GM18526 (cell line): ENCODE measurements around the gene STAC.

Source experiments
- POLR2A ChIP-seq: IDR thresholded peaks from 3 replicates; pipeline ENCODE4 v1.6.1; 2011; ENCODE audit not compliant: insufficient read length; ENCODE audit errors: extremely low read depth

The STAC gene

GRCh38 chr3:36446276-36446675, 66.0 kb downstream of the STAC start:
- TF ChIP-seq POLR2A: no peak

GRCh38 chr3:36447061-36447460, 66.8 kb downstream of the STAC start:
- TF ChIP-seq POLR2A: no peak

GRCh38 chr3:36451816-36452215, 71.5 kb downstream of the STAC start:
- no peak for TF ChIP-seq POLR2A

GRCh38 chr3:36455406-36455805, 75.1 kb downstream of the STAC start:
- no peak for TF ChIP-seq POLR2A

- no peak for TF ChIP-seq POLR2A
Observed at GRCh38 chr3:36456784-36457183, 76.5 kb downstream of the STAC start.

- TF ChIP-seq POLR2A: no peak
Observed at GRCh38 chr3:36457667-36458066, 77.4 kb downstream of the STAC start.

GRCh38 chr3:36459177-36459576, 78.9 kb downstream of the STAC start:
- no peak for TF ChIP-seq POLR2A

GRCh38 chr3:36461597-36461996, 81.3 kb downstream of the STAC start:
- TF ChIP-seq POLR2A: no peak

GRCh38 chr3:36475558-36475957, 95.3 kb downstream of the STAC start:
- no peak for TF ChIP-seq POLR2A

GRCh38 chr3:36476286-36476942, 96.1 kb downstream of the STAC start:
- no peak for TF ChIP-seq POLR2A

- no peak for TF ChIP-seq POLR2A
Observed at GRCh38 chr3:36477655-36478054, 97.4 kb downstream of the STAC start.

- no peak for TF ChIP-seq POLR2A
Observed at GRCh38 chr3:36480911-36481648, 100.8 kb downstream of the STAC start.

GRCh38 chr3:36482256-36482655, 102.0 kb downstream of the STAC start:
- no peak for TF ChIP-seq POLR2A

- TF ChIP-seq POLR2A: no peak
Observed at GRCh38 chr3:36482880-36483279, 102.6 kb downstream of the STAC start.

- no peak for TF ChIP-seq POLR2A
Observed at GRCh38 chr3:36483709-36484108, 103.4 kb downstream of the STAC start.

- no peak for TF ChIP-seq POLR2A
Observed at GRCh38 chr3:36484386-36484785, 104.1 kb downstream of the STAC start.
